ENCODE data around the gene ZNF516. TPM values are rescaled to one million over a fixed set of nuclear protein-coding genes. Genes with fewer than 3 reads are reported as not detected.
A peak's percentile ranks its signal among the peaks of the same experiment; 100 is the strongest.

Gene ZNF516
- total and polyA plus RNA-seq, 7 donors = 2.1 to 29.9 (median 24.3) TPM

GRCh38 chr18:76369791-76370190, 125.3 kb downstream of the ZNF516 start:
- peak; percentile 54 for DNase-seq
- Histone ChIP-seq H3K36me3 (peaks cover 0 to 26% (median 5%) of the 10 kb centered on the region in 4 donors), H3K4me3 (no peak overlapping the region), H3K27ac (no peak overlapping the region), H3K9me3 (no peaks in the 10 kb centered on the region), H3K27me3 (no peaks in the 10 kb centered on the region), H3K4me1 (peaks cover 0 to 13% (median 1%) of the 10 kb centered on the region in 4 donors)
- WGBS, 2 donors = 95 to 97% methylated on average over 11 of the region's 11 CpGs
- intact Hi-C loops (cut with DNase I) = no loop called here
- TF ChIP-seq POLR2AphosphoS5 (IDR thresholded peaks at IDR 0.05) (no peak), POLR2A (IDR thresholded peaks at IDR 0.05) (no peak), EP300 (IDR thresholded peaks at IDR 0.05) (no peak), CTCF (IDR thresholded peaks at IDR 0.05) (no peak)

GRCh38 chr18:76368976-76369375, 126.1 kb downstream of the ZNF516 start:
- DNase-seq = peak; percentile 38
- 85 to 93% methylated on average over 5 of the region's 5 CpGs for WGBS, 2 donors
- intact Hi-C loops (cut with DNase I) = no loop called here

GRCh38 chr18:76368271-76368670, 126.8 kb downstream of the ZNF516 start:
- H3K36me3 ChIP-seq = peaks cover 0 to 26% (median 5%) of the 10 kb centered on the region in 4 donors

More at GRCh38 chr18:76368976-76369375, 126.1 kb downstream of the ZNF516 start:
- TF ChIP-seq POLR2A (IDR thresholded peaks at IDR 0.05) (no peak), CTCF (IDR thresholded peaks at IDR 0.05) (no peak), POLR2AphosphoS5 (IDR thresholded peaks at IDR 0.05) (no peak), EP300 (IDR thresholded peaks at IDR 0.05) (no peak)
- peaks cover 0 to 26% (median 5%) of the 10 kb centered on the region in 4 donors for H3K36me3 ChIP-seq
- H3K27ac ChIP-seq = no peak overlapping the region
- H3K27me3 ChIP-seq = no peaks in the 10 kb centered on the region
- H3K4me3 ChIP-seq = no peak overlapping the region
- H3K9me3 ChIP-seq = no peaks in the 10 kb centered on the region
- peaks cover 0 to 21% (median 6%) of the 10 kb centered on the region in 4 donors for H3K4me1 ChIP-seq

GRCh38 chr18:76367168-76368125, 127.6 kb downstream of the ZNF516 start:
- H3K27me3 ChIP-seq = no peaks in the 10 kb centered on the region
- intact Hi-C loops (cut with DNase I) = no loop called here
- TF ChIP-seq POLR2AphosphoS5 (IDR thresholded peaks at IDR 0.05) = no peak
- WGBS, 2 donors = 95 to 96% methylated on average over 20 of the region's 20 CpGs
- peaks cover 0 to 26% (median 5%) of the 10 kb centered on the region in 4 donors for H3K36me3 ChIP-seq
- H3K27ac ChIP-seq = no peak overlapping the region
- no peaks in the 10 kb centered on the region for H3K9me3 ChIP-seq
- no peak overlapping the region for H3K4me3 ChIP-seq
- peak; percentile 56 for DNase-seq
- peaks cover 0 to 35% (median 14%) of the 10 kb centered on the region in 4 donors for H3K4me1 ChIP-seq

More at GRCh38 chr18:76368271-76368670, 126.8 kb downstream of the ZNF516 start:
- Histone ChIP-seq H3K9me3 (no peaks in the 10 kb centered on the region), H3K27me3 (no peaks in the 10 kb centered on the region), H3K4me3 (no peak overlapping the region), H3K4me1 (peaks cover 0 to 28% (median 12%) of the 10 kb centered on the region in 4 donors), H3K27ac (no peak overlapping the region)
- intact Hi-C loops (cut with DNase I) = no loop called here
- WGBS, 2 donors = 87 to 90% methylated on average over 3 of the region's 3 CpGs
- TF ChIP-seq CTCF (IDR thresholded peaks at IDR 0.05) (no peak), EP300 (IDR thresholded peaks at IDR 0.05) (no peak), POLR2AphosphoS5 (IDR thresholded peaks at IDR 0.05) (no peak), POLR2A (IDR thresholded peaks at IDR 0.05) (no peak)
- no peak for DNase-seq

GRCh38 chr18:76365561-76365960, 129.5 kb downstream of the ZNF516 start:
- H3K27ac ChIP-seq = no peak overlapping the region
- peaks cover 0 to 40% (median 17%) of the 10 kb centered on the region in 4 donors for H3K4me1 ChIP-seq
- TF ChIP-seq EP300 (IDR thresholded peaks at IDR 0.05) (no peak), POLR2A (IDR thresholded peaks at IDR 0.05) (no peak), CTCF (IDR thresholded peaks at IDR 0.05) (no peak), POLR2AphosphoS5 (IDR thresholded peaks at IDR 0.05) (no peak)
- no peaks in the 10 kb centered on the region for H3K9me3 ChIP-seq
- intact Hi-C loops (cut with DNase I) = no loop called here
- WGBS, 2 donors = 94 to 96% methylated on average over 10 of the region's 10 CpGs
- peaks cover 0 to 24% (median 3%) of the 10 kb centered on the region in 4 donors for H3K36me3 ChIP-seq
- DNase-seq = no peak
- no peaks in the 10 kb centered on the region for H3K27me3 ChIP-seq
- no peak overlapping the region for H3K4me3 ChIP-seq

Data from sigmoid colon (tissue), 7 donors.